ENCODE data around the gene CFAP54.
"Not testable (repeated sequence)": the region's sequence is repeated elsewhere in the genome, so short reads cannot be mapped to it uniquely, and the experiment has no call there.

The CFAP54 gene

GRCh38 chr12:96714199-96714598 lies 224.8 kb downstream of the CFAP54 start:
- Histone ChIP-seq H3K9me3 (ENCODE audit: control insufficient read depth in 1 of 2, low read length in 2 of 2) (no peaks in the 10 kb centered on the region), H3K27ac (ENCODE audit: low read depth, low read length) (no peak overlapping the region), H3K4me3 (ENCODE audit: low read depth in 1 of 2, low read length in 2 of 2) (no peak overlapping the region), H3K9ac (ENCODE audit: low read depth in 1 of 2, low read length in 2 of 2) (no peak overlapping the region), H3K27me3 (ENCODE audit: control insufficient read depth in 1 of 2, insufficient read depth in 2 of 2, low read length in 2 of 2) (no peaks in the 10 kb centered on the region), H3K36me3 (ENCODE audit: control insufficient read depth in 1 of 2, insufficient read depth in 2 of 2, low read length in 2 of 2) (no peaks in the 10 kb centered on the region), H3K4me1 (ENCODE audit: control insufficient read depth in 1 of 2, insufficient read depth in 2 of 2, low read length in 2 of 2) (no peaks in the 10 kb centered on the region)

GRCh38 chr12:96719660-96720362 lies 230.4 kb downstream of the CFAP54 start:
- peak overlapping the region; percentile 25 to 38 for H3K9ac ChIP-seq (ENCODE audit: low read depth in 1 of 2, low read length in 2 of 2)
- H3K4me1 ChIP-seq (ENCODE audit: control insufficient read depth in 1 of 2, insufficient read depth in 2 of 2, low read length in 2 of 2): peaks cover 0 to 6% of the 10 kb centered on the region in 2 donors
- no peaks in the 10 kb centered on the region for H3K36me3 ChIP-seq (ENCODE audit: control insufficient read depth in 1 of 2, insufficient read depth in 2 of 2, low read length in 2 of 2)
- no peaks in the 10 kb centered on the region for H3K27me3 ChIP-seq (ENCODE audit: control insufficient read depth in 1 of 2, insufficient read depth in 2 of 2, low read length in 2 of 2)
- H3K4me3 ChIP-seq (ENCODE audit: low read depth in 1 of 2, low read length in 2 of 2): peak overlapping the region; percentile 71 to 74
- H3K27ac ChIP-seq (ENCODE audit: low read depth, low read length): peak overlapping the region; percentile 27
- H3K9me3 ChIP-seq (ENCODE audit: control insufficient read depth in 1 of 2, low read length in 2 of 2): no peaks in the 10 kb centered on the region

- H3K9me3 ChIP-seq (ENCODE audit: control insufficient read depth in 1 of 2, low read length in 2 of 2): no peaks in the 10 kb centered on the region
- no peaks in the 10 kb centered on the region for H3K36me3 ChIP-seq (ENCODE audit: control insufficient read depth in 1 of 2, insufficient read depth in 2 of 2, low read length in 2 of 2)
- H3K4me1 ChIP-seq (ENCODE audit: control insufficient read depth in 1 of 2, insufficient read depth in 2 of 2, low read length in 2 of 2): peaks cover 0 to 6% of the 10 kb centered on the region in 2 donors
- peak overlapping the region; percentile 25 to 38 for H3K9ac ChIP-seq (ENCODE audit: low read depth in 1 of 2, low read length in 2 of 2)
- H3K27ac ChIP-seq (ENCODE audit: low read depth, low read length): peak overlapping the region; percentile 27
- H3K27me3 ChIP-seq (ENCODE audit: control insufficient read depth in 1 of 2, insufficient read depth in 2 of 2, low read length in 2 of 2): no peaks in the 10 kb centered on the region
- peak overlapping the region; percentile 71 to 74 for H3K4me3 ChIP-seq (ENCODE audit: low read depth in 1 of 2, low read length in 2 of 2)
These were observed 231.0 kb downstream of the CFAP54 start for GRCh38 chr12:96720363-96720705.

- not testable (repeated sequence) for H3K9me3 ChIP-seq (ENCODE audit: control insufficient read depth in 1 of 2, low read length in 2 of 2); H3K36me3 ChIP-seq (ENCODE audit: control insufficient read depth in 1 of 2, insufficient read depth in 2 of 2, low read length in 2 of 2); H3K4me3 ChIP-seq (ENCODE audit: low read depth in 1 of 2, low read length in 2 of 2); H3K4me1 ChIP-seq (ENCODE audit: control insufficient read depth in 1 of 2, insufficient read depth in 2 of 2, low read length in 2 of 2); H3K27me3 ChIP-seq (ENCODE audit: control insufficient read depth in 1 of 2, insufficient read depth in 2 of 2, low read length in 2 of 2); H3K27ac ChIP-seq (ENCODE audit: low read depth, low read length); H3K9ac ChIP-seq (ENCODE audit: low read depth in 1 of 2, low read length in 2 of 2)
These were observed 240.1 kb downstream of the CFAP54 start for GRCh38 chr12:96729466-96729865.

- no peak overlapping the region for H3K9ac ChIP-seq (ENCODE audit: low read depth in 1 of 2, low read length in 2 of 2)
- no peak overlapping the region for H3K27ac ChIP-seq (ENCODE audit: low read depth, low read length)
- no peaks in the 10 kb centered on the region for H3K9me3 ChIP-seq (ENCODE audit: control insufficient read depth in 1 of 2, low read length in 2 of 2)
- H3K4me1 ChIP-seq (ENCODE audit: control insufficient read depth in 1 of 2, insufficient read depth in 2 of 2, low read length in 2 of 2): no peaks in the 10 kb centered on the region
- no peaks in the 10 kb centered on the region for H3K36me3 ChIP-seq (ENCODE audit: control insufficient read depth in 1 of 2, insufficient read depth in 2 of 2, low read length in 2 of 2)
- no peaks in the 10 kb centered on the region for H3K27me3 ChIP-seq (ENCODE audit: control insufficient read depth in 1 of 2, insufficient read depth in 2 of 2, low read length in 2 of 2)
- H3K4me3 ChIP-seq (ENCODE audit: low read depth in 1 of 2, low read length in 2 of 2): no peak overlapping the region
These were observed 240.5 kb downstream of the CFAP54 start for GRCh38 chr12:96729886-96730285.

GRCh38 chr12:96743606-96744005 lies 254.2 kb downstream of the CFAP54 start:
- Histone ChIP-seq H3K9ac (ENCODE audit: low read depth in 1 of 2, low read length in 2 of 2) (no peak overlapping the region), H3K9me3 (ENCODE audit: control insufficient read depth in 1 of 2, low read length in 2 of 2) (no peaks in the 10 kb centered on the region), H3K36me3 (ENCODE audit: control insufficient read depth in 1 of 2, insufficient read depth in 2 of 2, low read length in 2 of 2) (no peaks in the 10 kb centered on the region), H3K4me3 (ENCODE audit: low read depth in 1 of 2, low read length in 2 of 2) (no peak overlapping the region), H3K27me3 (ENCODE audit: control insufficient read depth in 1 of 2, insufficient read depth in 2 of 2, low read length in 2 of 2) (no peaks in the 10 kb centered on the region), H3K27ac (ENCODE audit: low read depth, low read length) (no peak overlapping the region), H3K4me1 (ENCODE audit: control insufficient read depth in 1 of 2, insufficient read depth in 2 of 2, low read length in 2 of 2) (no peaks in the 10 kb centered on the region)

- no peak overlapping the region for H3K9ac ChIP-seq (ENCODE audit: low read depth in 1 of 2, low read length in 2 of 2)
- no peaks in the 10 kb centered on the region for H3K9me3 ChIP-seq (ENCODE audit: control insufficient read depth in 1 of 2, low read length in 2 of 2)
- no peaks in the 10 kb centered on the region for H3K27me3 ChIP-seq (ENCODE audit: control insufficient read depth in 1 of 2, insufficient read depth in 2 of 2, low read length in 2 of 2)
- no peak overlapping the region for H3K4me3 ChIP-seq (ENCODE audit: low read depth in 1 of 2, low read length in 2 of 2)
- no peaks in the 10 kb centered on the region for H3K4me1 ChIP-seq (ENCODE audit: control insufficient read depth in 1 of 2, insufficient read depth in 2 of 2, low read length in 2 of 2)
- no peak overlapping the region for H3K27ac ChIP-seq (ENCODE audit: low read depth, low read length)
- H3K36me3 ChIP-seq (ENCODE audit: control insufficient read depth in 1 of 2, insufficient read depth in 2 of 2, low read length in 2 of 2): no peaks in the 10 kb centered on the region
These were observed 260.6 kb downstream of the CFAP54 start for GRCh38 chr12:96749999-96750398.

GRCh38 chr12:96751626-96752025 lies 262.2 kb downstream of the CFAP54 start:
- H3K36me3 ChIP-seq (ENCODE audit: control insufficient read depth in 1 of 2, insufficient read depth in 2 of 2, low read length in 2 of 2): no peaks in the 10 kb centered on the region
- no peak overlapping the region for H3K27ac ChIP-seq (ENCODE audit: low read depth, low read length)
- no peak overlapping the region for H3K9ac ChIP-seq (ENCODE audit: low read depth in 1 of 2, low read length in 2 of 2)
- H3K9me3 ChIP-seq (ENCODE audit: control insufficient read depth in 1 of 2, low read length in 2 of 2): no peaks in the 10 kb centered on the region
- no peak overlapping the region for H3K4me3 ChIP-seq (ENCODE audit: low read depth in 1 of 2, low read length in 2 of 2)
- no peaks in the 10 kb centered on the region for H3K27me3 ChIP-seq (ENCODE audit: control insufficient read depth in 1 of 2, insufficient read depth in 2 of 2, low read length in 2 of 2)
- H3K4me1 ChIP-seq (ENCODE audit: control insufficient read depth in 1 of 2, insufficient read depth in 2 of 2, low read length in 2 of 2): no peaks in the 10 kb centered on the region

GRCh38 chr12:96752211-96752610 lies 262.8 kb downstream of the CFAP54 start:
- H3K27ac ChIP-seq (ENCODE audit: low read depth, low read length): no peak overlapping the region
- no peak overlapping the region for H3K4me3 ChIP-seq (ENCODE audit: low read depth in 1 of 2, low read length in 2 of 2)
- no peaks in the 10 kb centered on the region for H3K36me3 ChIP-seq (ENCODE audit: control insufficient read depth in 1 of 2, insufficient read depth in 2 of 2, low read length in 2 of 2)
- H3K9me3 ChIP-seq (ENCODE audit: control insufficient read depth in 1 of 2, low read length in 2 of 2): no peaks in the 10 kb centered on the region
- H3K27me3 ChIP-seq (ENCODE audit: control insufficient read depth in 1 of 2, insufficient read depth in 2 of 2, low read length in 2 of 2): no peaks in the 10 kb centered on the region
- H3K4me1 ChIP-seq (ENCODE audit: control insufficient read depth in 1 of 2, insufficient read depth in 2 of 2, low read length in 2 of 2): no peaks in the 10 kb centered on the region
- no peak overlapping the region for H3K9ac ChIP-seq (ENCODE audit: low read depth in 1 of 2, low read length in 2 of 2)

- no peaks in the 10 kb centered on the region for H3K27me3 ChIP-seq (ENCODE audit: control insufficient read depth in 1 of 2, insufficient read depth in 2 of 2, low read length in 2 of 2)
These were observed 276.9 kb downstream of the CFAP54 start for GRCh38 chr12:96766232-96766631.

GRCh38 chr12:96769400-96769799 lies 280.0 kb downstream of the CFAP54 start:
- no peaks in the 10 kb centered on the region for H3K9me3 ChIP-seq (ENCODE audit: control insufficient read depth in 1 of 2, low read length in 2 of 2)
- no peaks in the 10 kb centered on the region for H3K36me3 ChIP-seq (ENCODE audit: control insufficient read depth in 1 of 2, insufficient read depth in 2 of 2, low read length in 2 of 2)
- no peak overlapping the region for H3K9ac ChIP-seq (ENCODE audit: low read depth in 1 of 2, low read length in 2 of 2)
- H3K27me3 ChIP-seq (ENCODE audit: control insufficient read depth in 1 of 2, insufficient read depth in 2 of 2, low read length in 2 of 2): no peaks in the 10 kb centered on the region
- no peaks in the 10 kb centered on the region for H3K4me1 ChIP-seq (ENCODE audit: control insufficient read depth in 1 of 2, insufficient read depth in 2 of 2, low read length in 2 of 2)
- no peak overlapping the region for H3K4me3 ChIP-seq (ENCODE audit: low read depth in 1 of 2, low read length in 2 of 2)
- no peak overlapping the region for H3K27ac ChIP-seq (ENCODE audit: low read depth, low read length)

More at GRCh38 chr12:96766232-96766631, 276.9 kb downstream of the CFAP54 start:
- Histone ChIP-seq H3K4me3 (ENCODE audit: low read depth in 1 of 2, low read length in 2 of 2) (no peak overlapping the region), H3K36me3 (ENCODE audit: control insufficient read depth in 1 of 2, insufficient read depth in 2 of 2, low read length in 2 of 2) (no peaks in the 10 kb centered on the region), H3K9ac (ENCODE audit: low read depth in 1 of 2, low read length in 2 of 2) (no peak overlapping the region), H3K9me3 (ENCODE audit: control insufficient read depth in 1 of 2, low read length in 2 of 2) (no peaks in the 10 kb centered on the region), H3K4me1 (ENCODE audit: control insufficient read depth in 1 of 2, insufficient read depth in 2 of 2, low read length in 2 of 2) (no peaks in the 10 kb centered on the region), H3K27ac (ENCODE audit: low read depth, low read length) (no peak overlapping the region)
